ENCODE data around the gene ASAP2.

Gene ASAP2

DNA sequence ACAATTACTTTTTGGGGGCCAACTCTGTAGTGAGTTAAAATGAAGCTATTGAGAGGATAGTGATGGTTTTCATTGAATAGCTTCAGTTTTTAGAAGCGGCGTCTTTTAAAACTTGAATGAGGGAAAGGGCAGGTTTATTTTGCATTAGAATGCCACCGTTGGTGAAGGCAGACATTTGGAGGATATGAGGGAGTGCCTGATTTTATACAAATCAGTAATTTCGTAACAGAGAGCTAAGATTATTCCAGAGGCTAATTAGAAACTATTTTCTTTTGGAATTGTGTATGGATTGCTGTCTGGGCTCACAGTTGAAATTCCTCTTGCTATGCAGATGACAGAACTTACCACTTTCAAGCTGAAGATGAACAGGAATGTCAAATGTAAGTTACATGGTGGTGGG lies 149.1 kb downstream of the ASAP2 start:
- DNase-seq (ENCODE audit: low read depth): peak; percentile 35
- TF ChIP-seq, protein P1, sequence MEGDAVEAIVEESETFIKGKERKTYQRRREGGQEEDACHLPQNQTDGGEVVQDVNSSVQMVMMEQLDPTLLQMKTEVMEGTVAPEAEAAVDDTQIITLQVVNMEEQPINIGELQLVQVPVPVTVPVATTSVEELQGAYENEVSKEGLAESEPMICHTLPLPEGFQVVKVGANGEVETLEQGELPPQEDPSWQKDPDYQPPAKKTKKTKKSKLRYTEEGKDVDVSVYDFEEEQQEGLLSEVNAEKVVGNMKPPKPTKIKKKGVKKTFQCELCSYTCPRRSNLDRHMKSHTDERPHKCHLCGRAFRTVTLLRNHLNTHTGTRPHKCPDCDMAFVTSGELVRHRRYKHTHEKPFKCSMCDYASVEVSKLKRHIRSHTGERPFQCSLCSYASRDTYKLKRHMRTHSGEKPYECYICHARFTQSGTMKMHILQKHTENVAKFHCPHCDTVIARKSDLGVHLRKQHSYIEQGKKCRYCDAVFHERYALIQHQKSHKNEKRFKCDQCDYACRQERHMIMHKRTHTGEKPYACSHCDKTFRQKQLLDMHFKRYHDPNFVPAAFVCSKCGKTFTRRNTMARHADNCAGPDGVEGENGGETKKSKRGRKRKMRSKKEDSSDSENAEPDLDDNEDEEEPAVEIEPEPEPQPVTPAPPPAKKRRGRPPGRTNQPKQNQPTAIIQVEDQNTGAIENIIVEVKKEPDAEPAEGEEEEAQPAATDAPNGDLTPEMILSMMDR (conservative IDR thresholded peaks at IDR 0.05; ENCODE audit: low read length): no peak
- no peak overlapping the region; the same call in 1 of the 2 replicates for H3K4me3 ChIP-seq (ENCODE audit: low read length)

DNA sequence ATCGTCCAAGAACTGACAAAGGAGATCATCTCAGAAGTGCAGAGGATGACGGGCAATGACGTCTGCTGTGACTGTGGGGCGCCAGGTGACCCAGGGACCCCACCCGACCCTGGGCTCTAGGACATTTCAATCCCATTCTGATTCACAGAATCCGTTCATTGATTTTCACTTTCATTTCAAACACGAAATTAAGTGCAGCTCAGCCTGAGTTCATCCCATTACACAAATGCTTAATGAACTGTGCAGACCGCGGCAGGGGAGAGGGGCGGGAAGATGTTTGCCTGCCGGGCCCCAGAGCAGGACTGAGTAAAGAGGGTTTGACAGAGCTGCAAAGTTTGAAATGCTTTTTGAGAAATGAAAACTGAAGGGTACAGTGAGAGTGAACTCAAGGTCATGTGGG lies 149.6 kb downstream of the ASAP2 start:
- DNase-seq (ENCODE audit: low read depth): no peak
- H3K4me3 ChIP-seq (ENCODE audit: low read length): peak overlapping the region; percentile 25
- TF ChIP-seq, protein P1 (conservative IDR thresholded peaks at IDR 0.05; ENCODE audit: low read length): no peak

DNA sequence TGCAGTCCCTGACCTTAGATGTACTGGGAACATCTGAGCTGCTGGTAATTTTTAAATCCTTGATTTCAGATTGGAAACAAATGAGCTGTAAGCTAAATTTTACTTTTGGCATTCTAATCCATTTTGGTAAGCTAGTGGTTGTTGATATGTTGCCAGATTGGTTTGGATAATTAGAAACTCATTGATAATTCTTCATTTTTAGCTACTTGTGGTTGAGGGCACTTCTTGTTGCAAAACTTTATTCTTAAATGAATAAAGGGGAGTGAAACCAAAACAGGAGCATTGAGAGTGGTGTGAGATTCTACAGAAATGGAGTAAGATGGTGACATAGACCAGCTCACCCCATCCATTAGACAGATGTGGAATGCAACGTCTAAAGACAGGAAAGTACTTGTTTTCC lies 152.2 kb downstream of the ASAP2 start:
- peak; percentile 78 for DNase-seq (ENCODE audit: low read depth)
- no peak overlapping the region for H3K4me3 ChIP-seq (ENCODE audit: low read length)
- TF ChIP-seq, protein P1 (conservative IDR thresholded peaks at IDR 0.05; ENCODE audit: low read length): no peak

DNA sequence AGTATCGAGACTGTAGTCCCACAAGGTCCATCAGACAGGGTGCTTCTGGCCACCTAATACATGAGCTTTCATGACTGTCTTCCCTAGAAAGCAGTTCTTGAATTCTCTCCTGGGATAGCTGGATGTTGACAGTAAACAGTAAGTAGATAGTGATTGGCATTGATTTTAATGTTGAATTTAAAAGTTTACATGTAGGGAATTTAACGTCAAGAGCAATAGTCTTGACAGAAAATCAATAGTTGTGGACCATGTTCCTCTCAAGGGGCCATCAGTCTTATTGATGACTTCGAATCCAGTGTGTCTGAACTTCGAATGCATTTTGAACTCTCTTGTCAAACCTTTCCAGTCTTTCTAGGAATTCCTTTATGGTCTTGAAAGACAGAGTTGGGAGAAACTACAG lies 152.9 kb downstream of the ASAP2 start:
- H3K4me3 ChIP-seq (ENCODE audit: low read length): no peak overlapping the region
- TF ChIP-seq, protein P1 (conservative IDR thresholded peaks at IDR 0.05; ENCODE audit: low read length): no peak
- DNase-seq (ENCODE audit: low read depth): no peak

DNA sequence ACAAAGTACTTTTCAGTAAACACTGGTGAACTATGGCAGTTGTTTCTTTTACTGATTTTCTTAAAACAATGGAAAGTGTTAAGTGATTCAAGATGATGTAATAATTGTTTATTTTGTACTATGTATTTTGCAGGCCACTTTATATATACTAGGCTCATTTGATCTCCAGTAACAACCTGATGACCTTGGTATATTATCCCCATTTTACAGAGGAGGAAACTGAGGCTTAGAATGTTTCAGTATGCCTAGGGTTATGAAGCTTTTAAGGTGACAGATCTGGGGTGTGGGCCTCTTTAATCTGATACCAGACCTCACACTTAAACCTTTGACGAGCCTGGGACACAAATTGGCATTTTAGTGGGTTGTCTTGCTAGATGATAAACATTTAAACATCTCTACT lies 153.5 kb downstream of the ASAP2 start:
- DNase-seq (ENCODE audit: low read depth): no peak
- TF ChIP-seq, protein P1 (conservative IDR thresholded peaks at IDR 0.05; ENCODE audit: low read length): no peak
- H3K4me3 ChIP-seq (ENCODE audit: low read length): no peak overlapping the region

DNA sequence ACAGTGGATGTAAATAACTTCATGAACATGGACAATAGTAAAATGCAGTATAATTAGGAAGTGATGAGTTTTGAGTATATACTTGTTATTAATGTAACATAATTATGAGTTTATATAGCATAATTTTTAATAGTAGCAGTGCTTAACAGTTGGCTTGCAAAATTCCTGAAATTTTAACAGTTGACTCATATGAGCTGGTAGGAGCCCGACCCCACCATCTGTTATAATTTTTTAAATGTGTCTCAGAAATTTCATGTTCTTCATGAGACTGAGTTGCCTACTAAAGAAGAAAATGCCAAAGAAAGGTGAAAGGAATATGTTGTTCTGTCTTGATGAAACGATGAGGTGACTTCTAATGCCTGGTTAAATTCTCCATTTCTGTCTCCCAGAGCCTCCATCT lies 154.1 kb downstream of the ASAP2 start:
- TF ChIP-seq, protein P1 (conservative IDR thresholded peaks at IDR 0.05; ENCODE audit: low read length): no peak
- no peak overlapping the region for H3K4me3 ChIP-seq (ENCODE audit: low read length)
- DNase-seq (ENCODE audit: low read depth): peak; percentile 48

DNA sequence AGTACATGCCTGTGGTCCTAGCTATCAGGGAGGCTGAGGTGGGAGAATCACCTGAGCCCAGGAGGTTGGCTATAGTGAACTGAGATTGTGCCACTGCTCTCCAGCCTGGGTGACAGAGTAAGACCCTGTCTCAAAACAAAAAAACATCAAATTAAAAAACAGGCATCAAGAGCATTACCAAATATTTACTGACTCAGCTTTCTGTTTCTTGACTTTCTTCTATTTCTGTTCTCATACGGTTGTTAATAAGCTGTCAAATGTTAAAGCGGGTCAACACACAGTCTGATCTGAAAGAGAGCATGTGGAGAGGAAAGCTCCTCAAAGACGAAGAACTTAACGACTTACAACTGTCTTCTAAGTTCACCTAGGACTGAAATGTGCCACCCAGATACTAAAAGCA lies 157.8 kb downstream of the ASAP2 start:
- DNase-seq (ENCODE audit: low read depth): no peak
- TF ChIP-seq, protein P1 (conservative IDR thresholded peaks at IDR 0.05; ENCODE audit: low read length): no peak
- no peak overlapping the region for H3K4me3 ChIP-seq (ENCODE audit: low read length)

All from AG10803 (cell line).